Tibial nerve (tissue), 4 donors: ENCODE data around the gene INPP5B. TPM values are rescaled to one million over a fixed set of nuclear protein-coding genes. Genes with fewer than 3 reads are reported as not detected.
"Not testable (repeated sequence)": the region's sequence is repeated elsewhere in the genome, so short reads cannot be mapped to it uniquely, and the experiment has no call there.

ENCODE experiments used
- DNase-seq, 2 donors: peaks; one replicate each; pipeline ENCODE4 v3.0.0-alpha.2; 2019; ENCODE audit warnings: low spot score in 2 of 2
- H3K27ac ChIP-seq, 4 donors: fragments of 200-600 bp; sonication (generic) in 3 of 4; one replicate each; pipeline ENCODE4 v1.5.1; 2017 to 2019; ENCODE audit warnings: mild to moderate bottlenecking in 1 of 4
- H3K27me3 ChIP-seq, 2 donors: fragments of 200-600 bp; sonication (generic) in 1 of 2; one replicate each; pipeline versions ENCODE4 v1.5.1 to v1.6.0; 2017 to 2019
- H3K36me3 ChIP-seq, 3 donors: fragments of 200-600 bp; sonication (generic); one replicate each; pipeline ENCODE4 v1.5.1; 2018 to 2019
- H3K4me1 ChIP-seq, 4 donors: fragments of 200-600 bp; sonication (generic) in 3 of 4; one replicate each; pipeline ENCODE4 v1.5.1; 2017 to 2019
- H3K4me3 ChIP-seq, 4 donors: fragments of 200-600 bp; sonication (generic) in 3 of 4; one replicate each; pipeline ENCODE4 v1.5.1; 2017 to 2019; ENCODE audit warnings: mild to moderate bottlenecking in 1 of 4, moderate library complexity in 1 of 4
- H3K9me3 ChIP-seq, 4 donors: fragments of 200-600 bp; sonication (generic) in 3 of 4; one replicate each; pipeline ENCODE4 v1.5.1; 2017 to 2019
- EP300 ChIP-seq, 2 donors: sonication (generic); formaldehyde crosslinking; IDR thresholded peaks; one replicate each; pipeline ENCODE4 v1.6.1; 2017; ENCODE audit warnings: antibody characterized with exemption in 2 of 2, mild to moderate bottlenecking in 1 of 2
- POLR2A ChIP-seq, 2 donors: fragments of 450-650 bp; IDR thresholded peaks; one replicate each; pipeline ENCODE4 v1.6.1; 2017; ENCODE audit warnings: antibody characterized with exemption in 2 of 2, mild to moderate bottlenecking in 2 of 2, moderate library complexity in 2 of 2
- WGBS, 2 donors: methylation state at CpG; one replicate each; pipeline ENCODE4 v1.1.5; 2018; 5-methylcytosine and 5-hydroxymethylcytosine counted together
- total RNA-seq, 4 donors: library from RNA; depleted of rRNA; stranded (reverse); fragments of >200 nt; gene quantifications; one replicate each; pipeline ENCODE4 v1.1.0, GENCODE V29; 2016
- TF ChIP-seq, protein P1 (sequence below), 5 experiments: fragments of 200-600 bp in 3 of 5; fragments of 450-650 bp in 2 of 5; sonication (generic) in 3 of 5; IDR thresholded peaks; one replicate each; pipeline ENCODE4 v1.5.1; 2016 to 2019; ENCODE audit warnings: antibody characterized with exemption in 5 of 5, mild to moderate bottlenecking in 3 of 5, moderate library complexity in 2 of 5

The INPP5B gene
- total RNA-seq, 4 donors from 2014 or later = 39.1 to 52.5 (median 49.0) TPM

GRCh38 chr1:37987679-37988078, 40.8 kb upstream of the INPP5B start:
- peaks cover 0 to 23% (median 13%) of the 10 kb centered on the region in 4 donors for H3K4me1 ChIP-seq
- H3K27me3 ChIP-seq = no peaks in the 10 kb centered on the region
- WGBS, 2 donors = 52 to 54% methylated on average over 1 of the region's 1 CpG
- H3K36me3 ChIP-seq = peaks cover 0 to 50% (median 11%) of the 10 kb centered on the region in 3 donors
- TF ChIP-seq, protein P1, sequence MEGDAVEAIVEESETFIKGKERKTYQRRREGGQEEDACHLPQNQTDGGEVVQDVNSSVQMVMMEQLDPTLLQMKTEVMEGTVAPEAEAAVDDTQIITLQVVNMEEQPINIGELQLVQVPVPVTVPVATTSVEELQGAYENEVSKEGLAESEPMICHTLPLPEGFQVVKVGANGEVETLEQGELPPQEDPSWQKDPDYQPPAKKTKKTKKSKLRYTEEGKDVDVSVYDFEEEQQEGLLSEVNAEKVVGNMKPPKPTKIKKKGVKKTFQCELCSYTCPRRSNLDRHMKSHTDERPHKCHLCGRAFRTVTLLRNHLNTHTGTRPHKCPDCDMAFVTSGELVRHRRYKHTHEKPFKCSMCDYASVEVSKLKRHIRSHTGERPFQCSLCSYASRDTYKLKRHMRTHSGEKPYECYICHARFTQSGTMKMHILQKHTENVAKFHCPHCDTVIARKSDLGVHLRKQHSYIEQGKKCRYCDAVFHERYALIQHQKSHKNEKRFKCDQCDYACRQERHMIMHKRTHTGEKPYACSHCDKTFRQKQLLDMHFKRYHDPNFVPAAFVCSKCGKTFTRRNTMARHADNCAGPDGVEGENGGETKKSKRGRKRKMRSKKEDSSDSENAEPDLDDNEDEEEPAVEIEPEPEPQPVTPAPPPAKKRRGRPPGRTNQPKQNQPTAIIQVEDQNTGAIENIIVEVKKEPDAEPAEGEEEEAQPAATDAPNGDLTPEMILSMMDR (IDR thresholded peaks at IDR 0.05) = no peak
- TF ChIP-seq EP300 (IDR thresholded peaks at IDR 0.05) (no peak), POLR2A (IDR thresholded peaks at IDR 0.05) (no peak)
- no peak overlapping the region for H3K4me3 ChIP-seq
- H3K9me3 ChIP-seq = no peaks in the 10 kb centered on the region
- no peak overlapping the region for H3K27ac ChIP-seq
- DNase-seq = no peak

GRCh38 chr1:37983546-37983945, 36.7 kb upstream of the INPP5B start:
- Histone ChIP-seq H3K9me3 (no peaks in the 10 kb centered on the region), H3K36me3 (peaks cover 1 to 92% (median 34%) of the 10 kb centered on the region in 3 donors), H3K27ac (no peak overlapping the region), H3K4me3 (no peak overlapping the region), H3K27me3 (no peaks in the 10 kb centered on the region), H3K4me1 (peaks cover 0 to 10% (median 6%) of the 10 kb centered on the region in 4 donors)
- 93 to 98% methylated on average over 2 of the region's 2 CpGs for WGBS, 2 donors
- TF ChIP-seq EP300 (IDR thresholded peaks at IDR 0.05) (no peak), POLR2A (IDR thresholded peaks at IDR 0.05) (no peak)
- TF ChIP-seq, protein P1 (IDR thresholded peaks at IDR 0.05) = no peak
- DNase-seq = no peak

GRCh38 chr1:37978541-37978940, 31.7 kb upstream of the INPP5B start:
- no peak overlapping the region for H3K4me3 ChIP-seq
- no peaks in the 10 kb centered on the region for H3K27me3 ChIP-seq
- TF ChIP-seq POLR2A (IDR thresholded peaks at IDR 0.05) (no peak), EP300 (IDR thresholded peaks at IDR 0.05) (no peak)
- TF ChIP-seq, protein P1 (IDR thresholded peaks at IDR 0.05) = no peak
- peaks cover 2 to 100% (median 25%) of the 10 kb centered on the region in 3 donors for H3K36me3 ChIP-seq
- WGBS, 2 donors = 81 to 85% methylated on average over 4 of the region's 4 CpGs
- no peak overlapping the region for H3K27ac ChIP-seq
- H3K4me1 ChIP-seq = no peaks in the 10 kb centered on the region
- no peaks in the 10 kb centered on the region for H3K9me3 ChIP-seq
- DNase-seq = no peak

DNA sequence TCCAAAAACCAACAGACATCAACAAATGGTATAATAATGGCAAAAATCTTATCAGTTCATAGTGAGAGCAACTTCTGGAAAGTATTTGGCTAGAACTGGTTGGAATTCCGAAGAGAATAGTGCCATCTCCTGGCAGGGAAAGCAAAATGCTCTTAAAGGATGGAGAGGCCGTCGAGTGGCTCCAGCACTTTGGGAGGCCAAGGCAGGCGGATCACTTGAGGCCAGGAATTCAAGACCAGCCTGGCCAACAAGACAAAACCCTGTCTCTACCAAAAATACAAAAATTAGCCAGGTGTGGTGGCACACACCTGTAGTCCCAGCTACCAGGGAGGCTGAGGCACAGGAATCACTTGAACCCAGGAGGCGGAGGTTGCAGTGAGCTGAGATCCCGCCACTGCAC, 28.2 kb upstream of the INPP5B start:
- TF ChIP-seq, protein P1 (IDR thresholded peaks at IDR 0.05) = peak in 4 of 5 experiments; percentile 21 to 43 (median 40)
- not testable (repeated sequence) for H3K27ac ChIP-seq, H3K27me3 ChIP-seq, DNase-seq, H3K4me3 ChIP-seq, H3K4me1 ChIP-seq, H3K9me3 ChIP-seq
- H3K36me3 ChIP-seq = peaks cover 2 to 85% (median 9%) of the 10 kb centered on the region in 3 donors
- 48 to 51% methylated on average over 6 of the region's 6 CpGs for WGBS, 2 donors

DNA sequence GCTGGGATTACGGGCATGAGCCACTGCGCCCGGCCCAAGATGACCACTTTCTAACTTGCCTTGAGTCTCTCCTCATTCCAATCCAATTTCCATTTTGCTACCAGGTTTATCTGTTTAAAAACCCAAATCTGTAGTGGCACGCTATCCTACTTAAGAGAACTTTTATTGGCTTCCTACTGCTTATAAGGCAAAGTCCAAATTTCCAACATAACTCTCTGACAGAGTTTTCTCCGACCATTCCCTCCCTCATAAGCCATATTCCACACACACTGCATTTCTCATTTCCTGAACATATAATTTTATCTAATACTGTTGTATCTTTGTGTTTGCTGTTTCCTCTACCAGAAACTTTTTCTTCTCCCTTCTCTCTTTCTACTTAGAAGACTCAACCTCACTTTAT, 27.7 kb upstream of the INPP5B start:
- Histone ChIP-seq H3K36me3 (peaks cover 2 to 85% (median 5%) of the 10 kb centered on the region in 3 donors), H3K9me3 (no peaks in the 10 kb centered on the region), H3K4me1 (no peaks in the 10 kb centered on the region), H3K4me3 (no peak overlapping the region), H3K27ac (no peak overlapping the region), H3K27me3 (no peaks in the 10 kb centered on the region)
- WGBS, 2 donors = 96 to 99% methylated on average over 5 of the region's 5 CpGs
- TF ChIP-seq, protein P1 (IDR thresholded peaks at IDR 0.05) = no peak
- no peak for TF ChIP-seq EP300 (IDR thresholded peaks at IDR 0.05)
- TF ChIP-seq POLR2A (IDR thresholded peaks at IDR 0.05) = no peak
- no peak for DNase-seq

- 87 to 93% methylated on average over 5 of the region's 5 CpGs for WGBS, 2 donors
- not testable (repeated sequence) for DNase-seq, H3K27me3 ChIP-seq, H3K4me3 ChIP-seq, H3K9me3 ChIP-seq, H3K27ac ChIP-seq, H3K4me1 ChIP-seq
- H3K36me3 ChIP-seq = peaks cover 2 to 85% (median 7%) of the 10 kb centered on the region in 3 donors
These were observed 26.8 kb upstream of the INPP5B start for GRCh38 chr1:37973684-37974083.
